ENCODE measurements around the gene LSMEM2.

DNA sequence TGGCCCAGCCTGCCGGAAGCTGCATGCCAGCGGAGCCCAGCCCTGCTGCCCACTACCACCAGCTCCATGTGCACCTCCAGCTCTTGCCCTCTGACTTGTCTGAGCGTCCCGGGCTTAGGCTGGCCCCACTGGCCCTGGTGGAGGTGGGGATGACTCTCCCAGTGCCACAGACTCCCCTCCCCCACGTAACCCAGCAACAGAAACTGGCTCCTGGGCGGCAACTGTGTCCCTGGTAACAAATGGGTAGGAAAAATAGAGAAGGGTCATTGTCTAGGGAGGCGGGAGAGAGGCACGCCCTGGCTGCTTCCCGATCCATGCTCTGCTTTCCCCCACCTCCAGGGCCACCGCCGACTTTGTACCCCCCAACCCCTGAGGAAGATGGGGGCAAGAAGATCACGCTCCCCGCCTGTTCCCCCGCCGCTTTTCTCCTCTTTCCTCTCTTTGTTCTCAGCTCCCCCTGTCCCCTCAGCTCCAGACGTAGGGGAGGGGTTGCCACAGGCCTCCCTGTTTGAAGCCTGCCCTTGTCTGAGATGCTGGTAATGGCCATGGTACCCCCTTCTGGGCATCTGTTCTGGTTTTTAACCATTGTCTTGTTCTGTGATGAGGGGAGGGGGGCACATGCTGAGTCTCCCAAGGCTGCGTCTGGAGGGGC lies 20.7 kb upstream of the LSMEM2 start:
- TF ChIP-seq EZH2phosphoT487 (IDR thresholded peaks at IDR 0.05; ENCODE audit: borderline replicate concordance): no peak
- TF ChIP-seq, protein P1, sequence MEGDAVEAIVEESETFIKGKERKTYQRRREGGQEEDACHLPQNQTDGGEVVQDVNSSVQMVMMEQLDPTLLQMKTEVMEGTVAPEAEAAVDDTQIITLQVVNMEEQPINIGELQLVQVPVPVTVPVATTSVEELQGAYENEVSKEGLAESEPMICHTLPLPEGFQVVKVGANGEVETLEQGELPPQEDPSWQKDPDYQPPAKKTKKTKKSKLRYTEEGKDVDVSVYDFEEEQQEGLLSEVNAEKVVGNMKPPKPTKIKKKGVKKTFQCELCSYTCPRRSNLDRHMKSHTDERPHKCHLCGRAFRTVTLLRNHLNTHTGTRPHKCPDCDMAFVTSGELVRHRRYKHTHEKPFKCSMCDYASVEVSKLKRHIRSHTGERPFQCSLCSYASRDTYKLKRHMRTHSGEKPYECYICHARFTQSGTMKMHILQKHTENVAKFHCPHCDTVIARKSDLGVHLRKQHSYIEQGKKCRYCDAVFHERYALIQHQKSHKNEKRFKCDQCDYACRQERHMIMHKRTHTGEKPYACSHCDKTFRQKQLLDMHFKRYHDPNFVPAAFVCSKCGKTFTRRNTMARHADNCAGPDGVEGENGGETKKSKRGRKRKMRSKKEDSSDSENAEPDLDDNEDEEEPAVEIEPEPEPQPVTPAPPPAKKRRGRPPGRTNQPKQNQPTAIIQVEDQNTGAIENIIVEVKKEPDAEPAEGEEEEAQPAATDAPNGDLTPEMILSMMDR (conservative IDR thresholded peaks at IDR 0.05; ENCODE audit: low read length): no peak

Measured in Loucy (cell line).